ENCODE results near the gene PEAK1.
"Not testable (repeated sequence)": the region's sequence is repeated elsewhere in the genome, so short reads cannot be mapped to it uniquely, and the experiment has no call there.

PEAK1 gene

DNA sequence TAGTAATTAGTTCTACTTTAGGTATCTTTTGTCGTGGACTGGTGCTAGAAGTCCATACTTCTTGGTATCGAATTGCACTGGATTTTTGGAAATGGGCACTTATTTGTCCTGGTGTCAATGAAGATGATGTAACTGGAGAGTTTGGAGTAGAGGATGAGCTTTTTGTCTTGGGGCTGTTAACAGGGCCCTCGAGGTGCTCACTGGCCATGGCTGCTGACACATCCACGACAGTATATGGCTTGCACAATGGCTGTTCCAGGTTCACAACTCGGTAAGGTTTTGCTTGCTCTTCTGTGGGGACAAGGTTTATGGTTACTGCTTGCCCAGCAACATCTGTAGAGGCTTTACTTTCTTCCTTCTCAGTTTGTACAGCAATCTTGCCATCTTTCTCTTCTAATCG lies 239.6 kb downstream of the PEAK1 start:
- peaks cover 17% of the 10 kb centered on the region for H3K36me3 Mint-ChIP-seq
- no peak overlapping the region for H3K4me3 Mint-ChIP-seq
- no peak for DNase-seq
- H3K27me3 Mint-ChIP-seq: no peaks in the 10 kb centered on the region
- no peak overlapping the region for H3K27ac Mint-ChIP-seq
- no peaks in the 10 kb centered on the region for H3K9me3 Mint-ChIP-seq
- CTCF ChIA-PET: interaction anchor here (1.0 to 12.3 kb wide), 5 partner anchors 20 to 363 kb away, joined by 3 to 151 read pairs (median 10); no protein-coding TSS in a partner anchor
- H3K4me1 Mint-ChIP-seq: peaks cover 55% of the 10 kb centered on the region

DNA sequence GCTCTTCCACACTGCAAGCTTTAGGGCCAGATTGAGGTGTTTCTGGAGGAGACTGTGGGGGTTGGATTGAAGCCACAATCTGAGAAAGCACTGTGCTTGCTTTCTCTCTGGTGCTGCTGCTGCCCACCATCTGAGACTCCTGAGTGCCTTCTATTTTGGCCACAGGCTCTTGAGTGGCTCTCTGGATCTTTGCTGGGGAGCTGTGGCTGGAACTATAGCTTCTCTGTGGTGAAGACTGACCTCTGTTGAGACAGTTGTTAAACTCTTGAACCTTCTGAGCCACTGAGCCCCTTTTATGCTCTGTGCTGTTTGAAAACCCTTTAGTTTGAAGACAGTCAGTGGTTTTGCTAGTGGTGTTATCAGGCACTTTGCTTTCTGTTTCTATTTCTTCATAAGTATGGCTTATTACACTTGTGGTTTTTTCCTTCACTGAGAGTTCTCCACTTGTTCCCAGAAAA lies 240.3 kb downstream of the PEAK1 start:
- H3K4me3 Mint-ChIP-seq: no peak overlapping the region
- H3K4me1 Mint-ChIP-seq: peaks cover 53% of the 10 kb centered on the region
- peak overlapping the region; percentile 89 for H3K27ac Mint-ChIP-seq
- DNase-seq: peak; percentile 38
- CTCF ChIA-PET: interaction anchor here (0.8 to 12.3 kb wide), 9 partner anchors 8 to 364 kb away, joined by 3 to 151 read pairs (median 7); no protein-coding TSS in a partner anchor
- H3K36me3 Mint-ChIP-seq: peaks cover 17% of the 10 kb centered on the region
- no peaks in the 10 kb centered on the region for H3K27me3 Mint-ChIP-seq
- no peaks in the 10 kb centered on the region for H3K9me3 Mint-ChIP-seq

DNA sequence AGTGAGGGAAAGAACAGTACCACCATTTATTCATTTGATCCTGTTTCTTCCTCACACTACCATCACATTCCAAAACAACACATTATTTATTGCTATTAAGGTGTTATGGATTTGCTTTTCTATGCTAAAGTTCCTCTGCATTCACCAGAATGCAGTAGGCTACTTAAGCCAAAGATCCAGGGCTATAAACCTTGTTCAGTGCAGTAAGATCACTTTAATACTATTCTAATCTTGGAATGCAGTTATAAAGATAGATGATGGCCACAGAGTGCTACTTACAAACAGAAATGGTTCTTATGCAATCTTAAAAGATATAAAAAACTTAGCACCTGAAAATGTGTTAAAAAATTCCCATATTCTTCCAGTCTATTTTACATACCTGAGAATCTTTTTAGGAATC lies 241.5 kb downstream of the PEAK1 start:
- Mint-ChIP-seq H3K36me3 (peaks cover 17% of the 10 kb centered on the region), H3K27ac (no peak overlapping the region), H3K27me3 (no peaks in the 10 kb centered on the region), H3K4me3 (no peak overlapping the region), H3K9me3 (no peaks in the 10 kb centered on the region), H3K4me1 (peaks cover 52% of the 10 kb centered on the region)
- no peak for DNase-seq
- CTCF ChIA-PET: interaction anchor here (1.0 to 2.3 kb wide), 5 partner anchors 9 to 365 kb away, joined by 3 to 16 read pairs (median 10); no protein-coding TSS in a partner anchor

DNA sequence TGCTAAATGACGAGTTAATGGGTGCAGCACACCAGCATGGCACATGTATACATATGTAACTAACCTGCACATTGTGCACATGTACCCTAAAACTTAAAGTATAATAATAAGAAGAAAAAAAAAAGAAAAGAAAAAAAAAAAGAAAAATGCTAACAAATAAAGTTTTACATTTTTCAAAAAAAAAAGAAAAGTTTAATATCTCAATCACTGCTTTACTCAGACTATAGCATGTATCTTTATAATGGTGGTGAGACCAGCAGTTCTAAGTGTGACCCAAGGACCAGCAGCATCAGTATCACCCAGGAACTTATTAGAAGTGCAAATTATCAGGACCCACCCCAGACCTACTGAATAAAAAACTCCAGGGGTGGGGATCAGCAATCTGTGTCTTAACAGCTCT lies 243.8 kb downstream of the PEAK1 start:
- not testable (repeated sequence) for DNase-seq, H3K27ac Mint-ChIP-seq, H3K9me3 Mint-ChIP-seq, H3K4me3 Mint-ChIP-seq, H3K27me3 Mint-ChIP-seq
- peaks cover 33% of the 10 kb centered on the region for H3K4me1 Mint-ChIP-seq
- CTCF ChIA-PET: interaction anchor here (0.5 kb wide), 1 partner anchor 58 kb away, joined by 3 read pairs; no protein-coding TSS in a partner anchor
- peaks cover 14% of the 10 kb centered on the region for H3K36me3 Mint-ChIP-seq

DNA sequence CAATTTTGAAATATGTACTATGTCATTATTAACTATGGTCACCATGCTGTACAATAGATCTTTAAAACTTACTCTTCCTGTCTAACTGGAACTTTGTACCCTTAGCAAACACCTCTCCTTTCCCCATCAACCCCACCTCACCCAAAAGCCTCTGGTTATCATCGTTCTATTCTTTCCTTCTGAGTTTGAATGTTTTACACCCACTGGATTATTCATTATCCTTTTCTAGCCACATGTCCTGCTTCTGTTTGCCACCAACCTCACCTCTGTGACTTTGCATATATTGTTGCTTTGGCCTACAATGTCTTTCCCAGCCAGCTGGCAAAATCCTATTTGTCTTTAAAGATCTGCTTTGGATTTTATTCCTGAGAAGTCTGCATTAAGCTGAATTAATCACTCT lies 246.4 kb downstream of the PEAK1 start:
- no peak overlapping the region for H3K4me3 Mint-ChIP-seq
- H3K27me3 Mint-ChIP-seq: no peaks in the 10 kb centered on the region
- H3K27ac Mint-ChIP-seq: no peak overlapping the region
- no peaks in the 10 kb centered on the region for H3K9me3 Mint-ChIP-seq
- peaks cover 5% of the 10 kb centered on the region for H3K36me3 Mint-ChIP-seq
- H3K4me1 Mint-ChIP-seq: peaks cover 6% of the 10 kb centered on the region
- no peak for DNase-seq
- CTCF ChIA-PET: no interaction called here

DNA sequence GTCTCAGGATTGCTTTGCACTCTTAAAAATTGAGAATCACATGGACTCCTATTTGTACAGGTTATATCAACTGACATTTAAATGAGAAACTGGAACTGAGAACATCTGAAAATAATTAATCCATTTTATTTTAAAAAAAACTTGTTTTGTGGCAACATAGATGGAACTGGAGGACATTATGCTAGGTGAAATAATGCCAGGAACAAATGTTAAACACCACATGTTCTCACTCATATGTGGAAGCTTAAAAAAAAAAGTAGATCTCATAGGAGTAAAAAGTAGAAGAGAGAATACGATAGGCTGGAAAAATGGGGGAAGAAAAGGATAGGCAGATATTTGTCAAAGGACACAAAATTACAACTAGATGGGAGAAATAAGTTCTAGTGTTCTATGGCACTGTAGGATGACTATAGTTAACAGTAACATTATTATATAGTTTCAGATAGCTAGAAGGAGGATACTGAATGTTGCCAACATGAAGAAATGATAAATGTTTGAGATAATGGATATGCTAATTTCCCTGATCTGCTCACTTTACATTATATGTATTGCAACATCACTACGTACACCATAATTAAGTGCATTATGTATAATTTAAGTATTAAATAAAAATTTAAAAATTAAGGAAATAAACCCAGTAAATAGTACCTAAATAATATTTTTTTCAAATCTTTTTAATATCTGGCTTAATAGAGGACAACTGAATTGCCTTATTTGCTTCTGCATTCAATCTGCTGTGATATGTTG lies 248.5 kb downstream of the PEAK1 start:
- Mint-ChIP-seq H3K36me3 (no peaks in the 10 kb centered on the region), H3K4me1 (no peaks in the 10 kb centered on the region), H3K27me3 (no peaks in the 10 kb centered on the region), H3K9me3 (no peaks in the 10 kb centered on the region), H3K27ac (no peak overlapping the region), H3K4me3 (no peak overlapping the region)
- CTCF ChIA-PET: no interaction called here
- DNase-seq: no peak

DNA sequence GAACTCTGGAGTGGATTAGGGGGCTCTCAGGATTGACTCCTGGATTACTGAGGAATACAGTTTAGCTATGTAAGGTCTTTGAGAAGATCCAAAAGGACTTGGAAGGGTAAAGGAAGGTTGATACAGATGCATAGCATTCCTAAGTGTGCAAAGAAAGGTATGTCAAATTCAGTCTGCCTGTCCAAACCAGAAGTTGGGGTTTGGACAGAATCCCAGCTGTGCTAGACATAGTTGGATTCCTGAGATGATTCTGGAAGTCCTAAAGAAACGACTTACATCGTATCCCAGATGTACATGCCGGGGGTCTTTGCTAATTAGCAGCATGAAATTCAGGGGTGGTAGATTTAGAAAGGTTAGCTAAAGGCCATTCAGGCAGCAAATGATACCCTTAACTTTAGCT lies 251.3 kb downstream of the PEAK1 start:
- Mint-ChIP-seq H3K4me3 (no peak overlapping the region), H3K36me3 (no peaks in the 10 kb centered on the region), H3K9me3 (no peaks in the 10 kb centered on the region), H3K27me3 (no peaks in the 10 kb centered on the region), H3K27ac (no peak overlapping the region), H3K4me1 (peaks cover 7% of the 10 kb centered on the region)
- CTCF ChIA-PET: no interaction called here
- DNase-seq: no peak

DNA sequence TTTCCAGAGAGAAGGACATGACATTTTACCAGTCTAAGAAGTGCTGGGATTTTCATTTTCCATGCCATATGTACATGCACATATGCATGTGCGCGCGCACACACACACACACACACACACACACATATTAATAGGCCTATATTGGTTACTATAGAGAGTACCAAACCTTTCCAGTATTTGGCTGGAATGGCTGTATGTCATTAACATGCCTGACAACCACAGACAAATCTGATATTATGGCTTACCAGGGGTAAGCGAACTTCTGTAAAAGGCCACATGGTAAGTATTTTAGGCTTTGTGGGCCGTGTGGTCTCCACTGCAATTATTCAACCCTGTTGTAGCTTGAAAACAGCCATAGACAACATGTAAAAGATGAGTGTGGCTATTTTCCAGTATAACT lies 251.8 kb downstream of the PEAK1 start:
- Mint-ChIP-seq H3K9me3 (no peaks in the 10 kb centered on the region), H3K4me3 (no peak overlapping the region), H3K4me1 (peaks cover 12% of the 10 kb centered on the region), H3K36me3 (no peaks in the 10 kb centered on the region), H3K27me3 (no peaks in the 10 kb centered on the region), H3K27ac (no peak overlapping the region)
- no peak for DNase-seq
- CTCF ChIA-PET: no interaction called here

DNA sequence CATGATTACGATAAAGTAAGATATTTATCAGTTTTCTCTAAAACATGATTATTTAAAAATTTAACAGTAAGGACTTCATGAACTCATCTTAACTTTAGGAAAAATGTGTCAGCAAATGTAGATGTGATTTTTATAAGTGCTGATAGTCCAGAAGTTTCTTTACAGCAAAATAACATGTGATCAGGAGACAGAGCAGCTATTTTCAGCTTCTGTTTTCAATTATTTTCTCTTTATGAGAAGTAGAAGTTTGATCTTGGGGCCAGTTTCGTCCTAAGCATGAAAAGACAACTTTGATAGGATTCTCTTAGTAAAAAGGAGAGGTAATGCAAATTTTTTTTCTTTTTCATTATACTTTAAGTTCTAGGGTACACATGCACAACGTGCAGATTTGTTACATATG lies 252.5 kb downstream of the PEAK1 start:
- Mint-ChIP-seq H3K27me3 (no peaks in the 10 kb centered on the region), H3K36me3 (no peaks in the 10 kb centered on the region), H3K4me1 (peaks cover 19% of the 10 kb centered on the region)

DNA sequence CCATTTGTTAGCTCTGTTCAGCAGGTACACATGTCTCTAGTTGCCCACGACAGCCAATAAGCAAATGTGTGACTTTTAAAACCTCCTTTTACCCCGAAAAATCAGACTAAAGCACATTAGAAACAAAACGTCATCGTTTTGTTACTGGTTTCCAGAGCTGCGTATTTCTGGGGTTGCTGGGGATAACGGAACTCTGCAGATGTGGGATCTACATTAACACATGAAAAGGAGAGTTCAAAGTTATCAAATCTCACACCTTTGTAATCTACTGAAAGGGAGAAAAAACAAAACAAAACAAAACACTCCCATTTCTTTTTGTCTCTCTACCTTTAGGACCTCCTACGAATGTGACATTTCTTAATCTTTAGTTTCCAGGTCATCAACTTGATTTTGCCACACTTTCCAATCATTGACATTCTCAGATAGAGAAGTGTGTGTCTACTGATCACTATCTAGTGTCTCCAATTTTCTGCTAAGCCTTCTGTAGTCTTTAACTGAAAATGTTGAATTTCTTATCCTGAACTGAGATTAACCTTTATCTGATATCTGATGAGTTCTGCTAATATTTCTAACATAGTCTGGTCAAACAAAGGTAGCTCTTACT lies 256.0 kb downstream of the PEAK1 start:
- peaks cover 39% of the 10 kb centered on the region for H3K4me1 Mint-ChIP-seq
- H3K27me3 Mint-ChIP-seq: no peaks in the 10 kb centered on the region
- H3K9me3 Mint-ChIP-seq: no peaks in the 10 kb centered on the region
- H3K4me3 Mint-ChIP-seq: no peak overlapping the region
- CTCF ChIA-PET: interaction anchor here (1.6 kb wide), 1 partner anchor 16 kb away, joined by 3 read pairs; no protein-coding TSS in a partner anchor
- no peak overlapping the region for H3K27ac Mint-ChIP-seq
- no peaks in the 10 kb centered on the region for H3K36me3 Mint-ChIP-seq
- no peak for DNase-seq

More for the DNA sequence above, 252.5 kb downstream of the PEAK1 start:
- CTCF ChIA-PET: interaction anchor here (1.1 kb wide), 1 partner anchor 330 kb away, joined by 3 read pairs; no protein-coding TSS in a partner anchor
- no peak overlapping the region for H3K4me3 Mint-ChIP-seq
- no peak overlapping the region for H3K27ac Mint-ChIP-seq
- no peak for DNase-seq
- no peaks in the 10 kb centered on the region for H3K9me3 Mint-ChIP-seq

DNA sequence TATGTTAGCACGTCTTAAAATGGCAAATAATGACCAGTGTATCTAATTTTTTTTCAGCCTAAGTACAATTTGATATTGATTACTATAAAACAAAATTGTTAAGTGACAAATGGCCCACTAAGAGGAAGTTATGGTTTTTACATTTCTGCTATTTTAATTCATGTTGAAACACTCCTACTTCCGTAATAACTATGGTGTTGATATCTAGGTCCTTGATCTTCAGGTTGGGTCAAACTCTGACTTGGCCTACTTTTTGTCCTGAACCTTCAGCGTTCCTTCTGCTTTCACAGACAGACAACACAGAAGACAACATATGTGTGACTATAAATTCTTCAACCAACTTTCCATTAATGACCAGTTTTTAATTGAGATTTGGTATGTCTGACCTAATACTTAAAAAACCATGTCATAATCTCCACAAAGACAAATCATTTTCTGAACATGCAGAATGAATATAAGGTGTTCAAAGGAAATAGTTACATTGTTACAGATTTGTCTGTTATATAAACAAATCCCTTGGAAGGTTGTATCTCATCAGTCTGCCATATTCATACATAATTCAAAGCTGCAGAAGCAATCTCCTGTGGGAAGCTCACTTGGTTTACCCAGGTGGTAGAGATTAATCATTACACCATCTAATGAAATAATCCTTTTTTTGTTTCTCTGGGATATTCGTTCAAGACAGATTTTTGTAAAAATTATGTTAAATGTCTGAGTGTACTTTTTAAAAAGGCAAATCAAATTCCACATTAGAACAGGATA lies 256.9 kb downstream of the PEAK1 start:
- CTCF ChIA-PET: no interaction called here
- no peaks in the 10 kb centered on the region for H3K9me3 Mint-ChIP-seq
- no peaks in the 10 kb centered on the region for H3K36me3 Mint-ChIP-seq
- peaks cover 39% of the 10 kb centered on the region for H3K4me1 Mint-ChIP-seq
- no peak for DNase-seq
- H3K27me3 Mint-ChIP-seq: no peaks in the 10 kb centered on the region
- H3K27ac Mint-ChIP-seq: no peak overlapping the region
- no peak overlapping the region for H3K4me3 Mint-ChIP-seq

DNA sequence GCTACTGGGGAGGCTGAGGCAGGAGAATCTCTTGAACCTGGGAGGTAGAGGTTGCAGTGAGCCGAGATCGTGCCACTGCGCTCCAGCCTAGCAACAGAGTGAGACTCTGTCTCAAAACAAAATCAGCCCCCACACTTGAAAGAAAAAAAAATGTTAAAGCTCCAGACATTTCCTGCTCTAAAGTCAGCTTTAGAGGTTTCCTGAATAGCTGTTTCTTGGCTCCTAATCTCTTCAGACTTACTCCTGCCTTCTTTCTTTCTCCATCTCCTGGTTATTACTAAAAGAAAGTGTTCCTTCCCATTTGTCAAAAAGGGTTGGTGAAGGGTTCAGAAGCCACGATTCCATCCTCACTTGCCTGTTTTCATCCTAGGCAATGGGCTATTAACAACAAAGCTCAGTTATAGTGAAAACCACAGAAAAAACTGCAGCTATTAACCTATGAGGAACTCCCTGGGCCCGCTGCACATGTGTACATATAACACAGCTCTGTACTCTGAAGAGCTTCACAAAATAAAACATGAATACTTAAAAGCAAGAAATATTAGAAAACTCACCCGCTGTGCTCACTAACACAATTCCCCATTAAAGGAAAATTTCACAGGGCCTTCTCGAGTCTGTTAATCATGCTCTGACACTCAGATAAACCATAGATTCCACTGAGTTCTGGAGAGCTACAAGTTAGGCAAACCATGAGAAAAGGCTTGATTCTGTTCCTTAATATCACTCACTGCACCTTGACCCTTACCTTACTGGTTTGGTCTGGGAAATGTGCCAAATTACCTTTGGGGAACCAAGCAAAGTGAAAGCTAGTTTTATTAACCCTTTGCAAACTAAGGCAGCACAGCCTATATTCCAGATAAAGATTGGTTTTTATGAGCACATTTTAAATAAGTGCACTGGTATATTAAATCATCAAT lies 259.1 kb downstream of the PEAK1 start:
- no peaks in the 10 kb centered on the region for H3K9me3 Mint-ChIP-seq
- no peak for DNase-seq
- no peaks in the 10 kb centered on the region for H3K27me3 Mint-ChIP-seq
- H3K36me3 Mint-ChIP-seq: no peaks in the 10 kb centered on the region
- H3K4me3 Mint-ChIP-seq: no peak overlapping the region
- peak overlapping the region; percentile 77 for H3K27ac Mint-ChIP-seq
- CTCF ChIA-PET: interaction anchor here (1.0 to 2.6 kb wide), 4 partner anchors 19 to 383 kb away, joined by 3 to 10 read pairs (median 4); no protein-coding TSS in a partner anchor
- peaks cover 39% of the 10 kb centered on the region for H3K4me1 Mint-ChIP-seq

DNA sequence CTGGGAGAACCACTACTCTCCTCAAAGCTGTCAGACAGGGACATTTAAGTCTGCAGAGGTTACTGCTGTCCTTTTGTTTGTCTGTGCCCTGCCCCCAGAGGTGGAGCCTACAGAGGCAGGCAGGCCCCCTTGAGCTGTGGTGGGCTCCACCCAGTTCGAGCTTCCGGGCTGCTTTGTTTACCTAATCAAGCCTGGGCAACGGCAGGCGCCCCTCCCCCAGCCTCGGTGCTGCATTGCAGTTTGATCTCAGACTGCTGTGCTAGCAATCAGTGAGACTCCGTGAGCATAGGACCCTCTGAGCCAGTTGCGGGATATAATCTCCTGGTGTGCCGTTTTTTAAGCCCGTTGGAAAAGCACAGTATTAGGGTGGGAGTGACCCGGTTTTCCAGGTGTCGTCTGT lies 263.9 kb downstream of the PEAK1 start:
- H3K27me3 Mint-ChIP-seq, H3K9me3 Mint-ChIP-seq, H3K36me3 Mint-ChIP-seq, CTCF ChIA-PET, H3K27ac Mint-ChIP-seq, H3K4me3 Mint-ChIP-seq: not testable (repeated sequence)
- peak; percentile 26 for DNase-seq
- peaks cover 15% of the 10 kb centered on the region for H3K4me1 Mint-ChIP-seq

Measured in activated naive CD4-positive, alpha-beta T cell treated with anti-CD3 and anti-CD28 coated beads, Interleukin-2, amount 10 ng/mL, durations not matched to agents 7 days and 5 days (primary cell).